Activated naive CD8-positive, alpha-beta T cell treated with anti-CD3 and anti-CD28 coated beads, Interleukin-2, amount 50 U/mL, for 16 hours (primary cell): ENCODE measurements around the gene C16orf54.
A peak's percentile ranks its signal among the peaks of the same experiment; 100 is the strongest.
"Not testable (repeated sequence)": the region's sequence is repeated elsewhere in the genome, so short reads cannot be mapped to it uniquely, and the experiment has no call there.

Experiments
- DNase-seq: peaks from one replicate; pipeline ENCODE4 v3.0.0-alpha.2; 2020; ENCODE audit warnings: low read depth, low spot score

The C16orf54 gene

GRCh38 chr16:29745853-29746345 is at the start of gene C16orf54:
Gene C16orf54 (minus strand): TSS chr16:29745990. CDS start chr16:29744951, 1,039 bp downstream.
- DNase-seq = peak; percentile 33

GRCh38 chr16:29794231-29794710 is 48.5 kb upstream of the C16orf54 start:
- no peak for DNase-seq

GRCh38 chr16:29793153-29793552 is 47.4 kb upstream of the C16orf54 start:
- DNase-seq = not testable (repeated sequence)

GRCh38 chr16:29791845-29792807 is 46.3 kb upstream of the C16orf54 start:
- no peak for DNase-seq

- DNase-seq = no peak
Measured at GRCh38 chr16:29790949-29791844, 45.4 kb upstream of the C16orf54 start.

GRCh38 chr16:29790183-29790948 is 44.6 kb upstream of the C16orf54 start, which contains the start of gene KIF22:
Gene KIF22 (plus strand): TSS chr16:29790751. CDS start chr16:29790760, 9 bp downstream.
- DNase-seq = peak; percentile 100

- no peak for DNase-seq
Measured at GRCh38 chr16:29789775-29790182, 44.0 kb upstream of the C16orf54 start.

- not testable (repeated sequence) for DNase-seq
Measured at GRCh38 chr16:29787155-29787554, 41.4 kb upstream of the C16orf54 start.

GRCh38 chr16:29784901-29785500 is 39.2 kb upstream of the C16orf54 start:
- peak; percentile 43 for DNase-seq

GRCh38 chr16:29784157-29784556 is 38.4 kb upstream of the C16orf54 start:
- DNase-seq = no peak

GRCh38 chr16:29783094-29783953 is 37.5 kb upstream of the C16orf54 start:
- DNase-seq = not testable (repeated sequence)

- no peak for DNase-seq
Measured at GRCh38 chr16:29779474-29779873, 33.7 kb upstream of the C16orf54 start.

GRCh38 chr16:29777576-29778350 is 32.0 kb upstream of the C16orf54 start, which contains the start of gene ZG16:
Gene ZG16 (plus strand): TSS chr16:29778256. CDS start chr16:29779267, 1,011 bp downstream.
- no peak for DNase-seq

GRCh38 chr16:29775742-29776408 is 30.1 kb upstream of the C16orf54 start:
- DNase-seq = no peak

GRCh38 chr16:29774730-29775129 is 28.9 kb upstream of the C16orf54 start:
- DNase-seq = no peak

GRCh38 chr16:29772330-29772729 is 26.5 kb upstream of the C16orf54 start:
- DNase-seq = not testable (repeated sequence)

GRCh38 chr16:29770250-29770929 is 24.6 kb upstream of the C16orf54 start:
- DNase-seq = no peak
